ENCODE measurements around the gene MINDY1. TPM values are rescaled to one million over a fixed set of nuclear protein-coding genes. Genes with fewer than 3 reads are reported as not detected.

MINDY1 gene
- total RNA-seq, 1 donor from 2014 or later, result 16.2 TPM

- H3K27ac ChIP-seq (ENCODE audit: low read depth, low read length), result no peak overlapping the region
- no peak overlapping the region for H3K4me3 ChIP-seq (ENCODE audit: low read length in 3 of 3)
- H3K4me1 ChIP-seq (ENCODE audit: control insufficient read depth in 3 of 3, insufficient read depth in 3 of 3, low read length in 3 of 3), result peaks cover 11 to 18% (median 13%) of the 10 kb centered on the region in 3 donors
- H3K9me3 ChIP-seq (ENCODE audit: control insufficient read depth in 3 of 3, low read length in 3 of 3), result no peaks in the 10 kb centered on the region
- H3K9ac ChIP-seq (ENCODE audit: low read depth in 1 of 3, low read length in 3 of 3), result no peak overlapping the region
- no peaks in the 10 kb centered on the region for H3K27me3 ChIP-seq (ENCODE audit: control insufficient read depth in 3 of 3, insufficient read depth in 3 of 3, low read length in 3 of 3)
- H3K36me3 ChIP-seq (ENCODE audit: control insufficient read depth in 3 of 3, insufficient read depth in 3 of 3, low read length in 3 of 3), result peaks cover 4 to 10% (median 6%) of the 10 kb centered on the region in 3 donors
Measured at GRCh38 chr1:151013518-151013917, 6.8 kb upstream of the MINDY1 start.

- no peak overlapping the region for H3K4me3 ChIP-seq (ENCODE audit: low read length in 3 of 3)
- no peaks in the 10 kb centered on the region for H3K9me3 ChIP-seq (ENCODE audit: control insufficient read depth in 3 of 3, low read length in 3 of 3)
- H3K27ac ChIP-seq (ENCODE audit: low read depth, low read length), result no peak overlapping the region
Measured at GRCh38 chr1:151012684-151013471, 6.2 kb upstream of the MINDY1 start.

GRCh38 chr1:151011154-151011850 is 4.6 kb upstream of the MINDY1 start:
- Histone ChIP-seq H3K4me3 (ENCODE audit: low read length in 3 of 3) (no peak overlapping the region), H3K4me1 (ENCODE audit: control insufficient read depth in 3 of 3, insufficient read depth in 3 of 3, low read length in 3 of 3) (peaks cover 23 to 35% (median 26%) of the 10 kb centered on the region in 3 donors), H3K27ac (ENCODE audit: low read depth, low read length) (no peak overlapping the region), H3K9ac (ENCODE audit: low read depth in 1 of 3, low read length in 3 of 3) (no peak overlapping the region), H3K9me3 (ENCODE audit: control insufficient read depth in 3 of 3, low read length in 3 of 3) (no peaks in the 10 kb centered on the region), H3K36me3 (ENCODE audit: control insufficient read depth in 3 of 3, insufficient read depth in 3 of 3, low read length in 3 of 3) (peaks cover 0 to 4% (median 3%) of the 10 kb centered on the region in 3 donors), H3K27me3 (ENCODE audit: control insufficient read depth in 3 of 3, insufficient read depth in 3 of 3, low read length in 3 of 3) (no peaks in the 10 kb centered on the region)

More at GRCh38 chr1:151012684-151013471, 6.2 kb upstream of the MINDY1 start:
- Histone ChIP-seq H3K9ac (ENCODE audit: low read depth in 1 of 3, low read length in 3 of 3) (no peak overlapping the region), H3K4me1 (ENCODE audit: control insufficient read depth in 3 of 3, insufficient read depth in 3 of 3, low read length in 3 of 3) (peaks cover 13 to 21% (median 16%) of the 10 kb centered on the region in 3 donors), H3K27me3 (ENCODE audit: control insufficient read depth in 3 of 3, insufficient read depth in 3 of 3, low read length in 3 of 3) (no peaks in the 10 kb centered on the region), H3K36me3 (ENCODE audit: control insufficient read depth in 3 of 3, insufficient read depth in 3 of 3, low read length in 3 of 3) (peaks cover 0 to 5% (median 3%) of the 10 kb centered on the region in 3 donors)

DNA sequence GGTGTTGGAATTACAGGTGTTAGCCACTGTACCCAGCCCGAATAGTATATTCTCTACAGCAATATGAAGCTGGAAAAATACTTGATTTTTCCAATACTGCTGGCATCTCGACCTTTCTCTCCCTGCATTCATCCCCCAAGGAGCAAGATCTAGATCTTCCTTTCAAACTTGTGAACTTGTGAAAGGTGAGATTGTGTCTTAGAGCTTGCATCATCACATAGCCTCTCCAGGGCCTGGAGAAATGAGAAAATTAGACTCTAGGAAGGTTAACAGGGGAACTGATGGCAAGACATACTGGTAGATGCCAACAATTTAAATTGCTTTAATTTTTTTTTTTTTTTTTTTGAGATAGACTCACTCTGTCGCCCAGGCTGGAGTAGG is 3.6 kb upstream of the MINDY1 start:
- H3K9ac ChIP-seq (ENCODE audit: low read depth in 1 of 3, low read length in 3 of 3), result no peak overlapping the region
- no peaks in the 10 kb centered on the region for H3K9me3 ChIP-seq (ENCODE audit: control insufficient read depth in 3 of 3, low read length in 3 of 3)
- H3K36me3 ChIP-seq (ENCODE audit: control insufficient read depth in 3 of 3, insufficient read depth in 3 of 3, low read length in 3 of 3), result peaks cover 0 to 4% (median 3%) of the 10 kb centered on the region in 3 donors
- H3K4me1 ChIP-seq (ENCODE audit: control insufficient read depth in 3 of 3, insufficient read depth in 3 of 3, low read length in 3 of 3), result peaks cover 31 to 45% (median 34%) of the 10 kb centered on the region in 3 donors
- no peak overlapping the region for H3K4me3 ChIP-seq (ENCODE audit: low read length in 3 of 3)
- H3K27me3 ChIP-seq (ENCODE audit: control insufficient read depth in 3 of 3, insufficient read depth in 3 of 3, low read length in 3 of 3), result no peaks in the 10 kb centered on the region
- H3K27ac ChIP-seq (ENCODE audit: low read depth, low read length), result no peak overlapping the region

- Histone ChIP-seq H3K36me3 (ENCODE audit: control insufficient read depth in 3 of 3, insufficient read depth in 3 of 3, low read length in 3 of 3) (peaks cover 0 to 4% (median 3%) of the 10 kb centered on the region in 3 donors), H3K4me1 (ENCODE audit: control insufficient read depth in 3 of 3, insufficient read depth in 3 of 3, low read length in 3 of 3) (peaks cover 31 to 47% (median 38%) of the 10 kb centered on the region in 3 donors), H3K27me3 (ENCODE audit: control insufficient read depth in 3 of 3, insufficient read depth in 3 of 3, low read length in 3 of 3) (no peaks in the 10 kb centered on the region), H3K4me3 (ENCODE audit: low read length in 3 of 3) (peak overlapping the region; percentile 92 to 100 (median 98)), H3K9me3 (ENCODE audit: control insufficient read depth in 3 of 3, low read length in 3 of 3) (no peaks in the 10 kb centered on the region), H3K27ac (ENCODE audit: low read depth, low read length) (peak overlapping the region; percentile 80), H3K9ac (ENCODE audit: low read depth in 1 of 3, low read length in 3 of 3) (peak overlapping the region in 2 of 3 donors; percentile 4 to 98)
Measured at GRCh38 chr1:151009674-151010345, 3.1 kb upstream of the MINDY1 start.

GRCh38 chr1:151009206-151009587 is 2.5 kb upstream of the MINDY1 start:
- H3K9me3 ChIP-seq (ENCODE audit: control insufficient read depth in 3 of 3, low read length in 3 of 3), result no peaks in the 10 kb centered on the region
- H3K36me3 ChIP-seq (ENCODE audit: control insufficient read depth in 3 of 3, insufficient read depth in 3 of 3, low read length in 3 of 3), result peaks cover 0 to 4% (median 3%) of the 10 kb centered on the region in 3 donors
- H3K27ac ChIP-seq (ENCODE audit: low read depth, low read length), result peak overlapping the region; percentile 80
- peak overlapping the region; percentile 90 to 98 (median 97) for H3K9ac ChIP-seq (ENCODE audit: low read depth in 1 of 3, low read length in 3 of 3)
- peak overlapping the region; percentile 92 to 100 (median 98) for H3K4me3 ChIP-seq (ENCODE audit: low read length in 3 of 3)
- peaks cover 31 to 52% (median 43%) of the 10 kb centered on the region in 3 donors for H3K4me1 ChIP-seq (ENCODE audit: control insufficient read depth in 3 of 3, insufficient read depth in 3 of 3, low read length in 3 of 3)
- H3K27me3 ChIP-seq (ENCODE audit: control insufficient read depth in 3 of 3, insufficient read depth in 3 of 3, low read length in 3 of 3), result no peaks in the 10 kb centered on the region

DNA sequence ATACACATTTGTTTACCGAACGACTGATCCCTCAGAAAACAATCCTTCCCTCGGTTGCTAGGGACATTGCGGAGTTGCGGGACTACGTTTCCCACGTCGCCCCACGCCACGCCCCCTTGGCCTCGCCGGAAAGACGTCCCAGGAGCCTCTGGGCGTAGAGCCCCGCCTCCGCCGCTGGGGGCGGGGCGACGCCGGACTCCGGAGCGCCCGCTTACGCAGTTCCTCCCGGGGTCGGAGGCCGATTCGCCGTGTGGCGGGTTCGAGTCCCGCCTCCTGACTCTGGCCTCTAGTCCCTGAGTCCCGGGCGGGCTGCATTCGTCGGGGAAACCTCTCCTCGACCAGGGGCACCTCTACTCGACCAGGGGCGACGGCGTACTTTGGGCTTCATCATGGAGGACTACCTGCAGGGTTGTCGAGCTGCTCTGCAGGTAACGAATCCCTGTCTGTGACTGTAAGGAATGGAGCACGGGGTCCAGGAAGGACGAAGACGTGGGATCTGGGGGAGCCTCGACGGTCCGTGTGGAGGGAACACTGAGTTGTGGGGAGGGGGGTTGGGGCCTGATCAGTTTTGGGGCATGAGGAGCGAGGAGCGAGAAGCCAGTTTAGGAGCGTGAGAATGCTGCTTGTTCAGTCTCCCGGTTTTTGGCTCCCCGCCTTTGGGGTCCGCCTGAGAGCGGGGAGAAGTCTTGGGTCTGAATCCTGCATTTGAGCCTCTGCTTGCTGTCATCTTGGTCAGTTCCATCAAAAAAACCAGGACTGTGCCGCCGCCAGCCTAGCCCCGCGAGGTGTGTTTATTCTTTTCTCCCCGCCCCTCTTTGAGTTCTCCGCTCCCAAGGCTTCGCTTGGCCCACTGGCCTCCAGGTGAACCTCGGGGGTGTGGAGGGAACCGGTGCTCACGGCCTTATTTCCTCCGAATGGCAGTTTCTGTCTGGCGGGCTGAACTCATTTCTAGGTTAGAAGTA is 1.8 kb upstream of the MINDY1 start, which contains the start of gene PRUNE1:
PRUNE1 (plus strand) TSS at position 206 of the 962 bp plus-strand sequence; CDS start at position 390, 184 bp downstream.
- H3K4me1 ChIP-seq (ENCODE audit: control insufficient read depth in 3 of 3, insufficient read depth in 3 of 3, low read length in 3 of 3), result peaks cover 31 to 53% (median 43%) of the 10 kb centered on the region in 3 donors
- H3K27me3 ChIP-seq (ENCODE audit: control insufficient read depth in 3 of 3, insufficient read depth in 3 of 3, low read length in 3 of 3), result no peaks in the 10 kb centered on the region
- peaks cover 0 to 4% (median 3%) of the 10 kb centered on the region in 3 donors for H3K36me3 ChIP-seq (ENCODE audit: control insufficient read depth in 3 of 3, insufficient read depth in 3 of 3, low read length in 3 of 3)
- H3K4me3 ChIP-seq (ENCODE audit: low read length in 3 of 3), result peak within 1 kb of the TSS; percentile 92 to 100 (median 98)
- peak within 1 kb of the TSS; percentile 90 to 98 (median 97) for H3K9ac ChIP-seq (ENCODE audit: low read depth in 1 of 3, low read length in 3 of 3)
- H3K9me3 ChIP-seq (ENCODE audit: control insufficient read depth in 3 of 3, low read length in 3 of 3), result no peaks in the 10 kb centered on the region
- peak within 1 kb of the TSS; percentile 80 for H3K27ac ChIP-seq (ENCODE audit: low read depth, low read length)

- Histone ChIP-seq H3K4me3 (ENCODE audit: low read length in 3 of 3) (peak overlapping the region; percentile 92 to 100 (median 98)), H3K9ac (ENCODE audit: low read depth in 1 of 3, low read length in 3 of 3) (peak overlapping the region; percentile 80 to 98 (median 90)), H3K36me3 (ENCODE audit: control insufficient read depth in 3 of 3, insufficient read depth in 3 of 3, low read length in 3 of 3) (peaks cover 0 to 3% (median 2%) of the 10 kb centered on the region in 3 donors), H3K9me3 (ENCODE audit: control insufficient read depth in 3 of 3, low read length in 3 of 3) (no peaks in the 10 kb centered on the region), H3K4me1 (ENCODE audit: control insufficient read depth in 3 of 3, insufficient read depth in 3 of 3, low read length in 3 of 3) (peaks cover 35 to 53% (median 45%) of the 10 kb centered on the region in 3 donors), H3K27me3 (ENCODE audit: control insufficient read depth in 3 of 3, insufficient read depth in 3 of 3, low read length in 3 of 3) (no peaks in the 10 kb centered on the region), H3K27ac (ENCODE audit: low read depth, low read length) (peak overlapping the region; percentile 80)
Measured at GRCh38 chr1:151007853-151008243, 1.1 kb upstream of the MINDY1 start.

Measured in skeletal muscle tissue (tissue), 4 donors.